ENCODE results near the gene SMAP1.

DNA sequence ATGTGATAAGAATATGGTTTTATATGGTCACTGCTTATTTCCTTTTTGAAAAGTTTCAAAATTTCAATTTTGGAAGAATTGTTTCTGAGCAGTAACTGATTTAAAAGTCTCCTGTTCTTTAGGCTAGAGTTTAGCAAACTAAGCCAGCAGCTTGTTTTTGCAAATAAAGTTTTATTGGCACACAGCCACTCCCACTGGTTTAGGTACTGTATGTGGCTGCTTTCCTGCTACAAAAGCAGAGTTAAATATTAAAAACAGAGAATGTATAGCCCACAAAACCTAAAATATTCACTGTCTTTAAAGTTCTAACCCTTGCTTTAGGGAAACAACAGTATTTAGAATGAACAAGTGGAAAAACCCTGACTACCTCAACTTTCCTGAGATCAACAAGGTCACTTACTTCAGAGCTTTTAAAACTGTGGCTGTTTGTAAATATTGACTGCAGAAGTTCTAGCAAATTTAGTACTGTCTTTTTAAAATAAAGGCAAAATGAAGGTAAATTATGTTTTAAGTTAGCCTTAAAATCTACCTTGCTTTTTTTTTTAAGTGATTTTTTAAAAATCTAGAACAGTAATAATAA lies 185.1 kb downstream of the SMAP1 start:
- TF ChIP-seq, protein P1, sequence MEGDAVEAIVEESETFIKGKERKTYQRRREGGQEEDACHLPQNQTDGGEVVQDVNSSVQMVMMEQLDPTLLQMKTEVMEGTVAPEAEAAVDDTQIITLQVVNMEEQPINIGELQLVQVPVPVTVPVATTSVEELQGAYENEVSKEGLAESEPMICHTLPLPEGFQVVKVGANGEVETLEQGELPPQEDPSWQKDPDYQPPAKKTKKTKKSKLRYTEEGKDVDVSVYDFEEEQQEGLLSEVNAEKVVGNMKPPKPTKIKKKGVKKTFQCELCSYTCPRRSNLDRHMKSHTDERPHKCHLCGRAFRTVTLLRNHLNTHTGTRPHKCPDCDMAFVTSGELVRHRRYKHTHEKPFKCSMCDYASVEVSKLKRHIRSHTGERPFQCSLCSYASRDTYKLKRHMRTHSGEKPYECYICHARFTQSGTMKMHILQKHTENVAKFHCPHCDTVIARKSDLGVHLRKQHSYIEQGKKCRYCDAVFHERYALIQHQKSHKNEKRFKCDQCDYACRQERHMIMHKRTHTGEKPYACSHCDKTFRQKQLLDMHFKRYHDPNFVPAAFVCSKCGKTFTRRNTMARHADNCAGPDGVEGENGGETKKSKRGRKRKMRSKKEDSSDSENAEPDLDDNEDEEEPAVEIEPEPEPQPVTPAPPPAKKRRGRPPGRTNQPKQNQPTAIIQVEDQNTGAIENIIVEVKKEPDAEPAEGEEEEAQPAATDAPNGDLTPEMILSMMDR (IDR thresholded peaks at IDR 0.05): no peak
- TF ChIP-seq ZFX (IDR thresholded peaks at IDR 0.05; ENCODE audit: borderline replicate concordance): no peak
